GM12873 (cell line): ENCODE results near the gene MYO6.

Experiments used
- CTCF ChIP-seq: IDR thresholded peaks from 2 replicates; pipeline ENCODE4 v1.5.1; 2012; ENCODE audit warnings: low read depth, mild to moderate bottlenecking, moderate library complexity, low read length, control low read depth; ENCODE audit not compliant: insufficient read depth; ENCODE audit errors: missing control alignments

MYO6 gene

DNA sequence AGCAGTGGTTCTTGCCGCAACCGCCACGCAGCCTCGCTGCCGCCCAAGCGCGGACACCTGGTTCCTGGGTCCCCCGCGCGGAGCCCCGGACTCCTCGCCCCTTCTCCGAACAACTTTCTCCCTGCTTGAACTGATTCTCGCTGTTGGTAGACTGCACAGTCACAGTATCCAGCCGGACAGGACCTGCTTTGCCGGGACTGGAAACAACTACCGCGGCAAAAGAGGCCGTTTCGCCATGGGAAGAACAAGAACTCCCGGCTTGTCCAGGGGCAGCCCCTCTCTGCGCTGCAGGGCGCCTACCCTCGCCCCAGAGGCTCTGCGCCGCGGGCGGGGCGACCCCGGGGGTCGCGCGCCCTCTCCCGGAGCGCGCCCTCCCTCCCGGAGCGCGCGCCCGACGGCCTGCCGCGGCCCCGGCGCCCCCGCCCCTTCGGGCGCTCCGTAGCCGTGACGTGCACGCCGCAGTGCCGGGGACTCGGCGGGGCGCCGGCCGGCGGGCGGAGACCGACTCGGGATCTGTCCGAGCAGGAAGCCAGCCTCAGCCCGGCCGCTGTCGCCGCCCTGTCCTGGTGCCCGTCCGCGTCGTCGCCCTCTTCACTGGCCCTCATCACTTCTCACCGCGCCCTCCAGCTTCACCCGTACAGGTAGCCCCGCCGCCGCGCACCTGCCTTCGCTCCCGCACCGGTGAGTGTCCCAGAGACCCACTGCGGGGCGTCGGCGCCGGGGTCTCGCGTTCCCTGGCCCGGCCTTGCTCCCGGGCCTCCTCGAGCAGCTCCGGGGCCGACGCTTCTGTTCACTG, at the start of gene MYO6:
MYO6 (plus strand) TSS at position 497 of the 796 bp plus-strand sequence. CDS start 68,309 bp downstream, outside the sequence.
- TF ChIP-seq CTCF: no peak

- TF ChIP-seq CTCF: no peak
These were observed 37.9 kb upstream of the MYO6 start for GRCh38 chr6:75711173-75711572.

DNA sequence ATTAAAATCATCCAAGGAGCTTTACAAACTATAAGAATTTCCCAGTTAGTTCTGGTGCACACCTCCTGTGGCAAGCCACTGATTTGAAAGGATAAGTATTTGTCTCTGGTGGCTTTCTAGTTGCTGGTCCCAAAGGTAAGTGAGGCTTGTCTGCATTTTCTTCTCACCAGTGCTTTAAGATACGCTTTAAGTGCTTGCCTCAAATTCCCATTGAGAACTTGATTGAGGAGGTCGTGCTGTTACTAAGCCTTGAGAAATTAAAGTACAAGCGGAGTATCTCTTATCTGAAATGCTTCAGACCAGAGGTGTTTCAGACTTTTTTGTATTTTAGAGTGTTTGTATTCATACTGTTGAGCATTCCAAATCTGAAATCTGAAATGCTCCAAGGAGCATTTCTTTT, 29.9 kb upstream of the MYO6 start:
- TF ChIP-seq CTCF: no peak

DNA sequence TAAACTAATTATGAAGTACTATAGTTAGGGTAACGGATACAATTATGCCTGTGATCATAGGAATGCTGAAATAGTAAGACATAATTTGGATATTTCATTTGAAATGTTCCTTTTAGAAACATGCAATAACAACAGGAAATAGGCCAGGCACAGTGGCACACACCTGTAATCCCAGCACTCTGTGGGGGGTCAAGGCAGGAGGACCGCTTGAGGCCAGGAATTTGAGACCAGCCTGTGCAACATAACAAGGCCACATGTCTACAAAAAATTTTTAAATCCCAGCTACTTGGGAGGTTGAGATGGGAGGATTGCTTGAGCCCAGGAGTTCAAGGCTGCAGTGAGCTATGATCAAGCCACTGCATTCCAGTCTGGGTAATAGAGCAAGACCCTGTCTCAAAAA, 25.7 kb upstream of the MYO6 start:
- no peak for TF ChIP-seq CTCF

DNA sequence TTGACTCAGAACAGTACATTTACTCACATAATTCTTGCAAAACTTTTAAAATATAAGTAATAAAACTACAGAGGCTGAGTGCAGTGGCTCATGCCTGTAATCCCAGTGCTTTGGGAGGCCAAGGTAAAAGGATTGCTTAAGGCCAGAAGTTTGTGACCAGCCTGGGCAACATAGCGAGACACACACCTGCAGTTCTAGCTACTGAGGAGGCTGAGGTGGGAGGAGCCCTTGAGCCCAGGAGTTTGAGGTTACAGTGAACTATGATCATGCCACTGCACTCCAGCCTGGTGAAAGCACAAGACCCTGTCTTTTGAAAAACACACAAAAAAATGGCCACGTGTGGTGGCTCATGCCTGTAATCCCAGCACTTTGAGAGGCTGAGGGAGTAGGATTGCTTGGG, 21.8 kb upstream of the MYO6 start:
- no peak for TF ChIP-seq CTCF

- no peak for TF ChIP-seq CTCF
These were observed 13.4 kb upstream of the MYO6 start for GRCh38 chr6:75735491-75736186.

- TF ChIP-seq CTCF: no peak
These were observed 5.1 kb upstream of the MYO6 start for GRCh38 chr6:75743971-75744370.
